ENCODE measurements around the gene STARD7.
"Not testable (repeated sequence)": the region's sequence is repeated elsewhere in the genome, so short reads cannot be mapped to it uniquely, and the experiment has no call there.

STARD7 gene, protein sequence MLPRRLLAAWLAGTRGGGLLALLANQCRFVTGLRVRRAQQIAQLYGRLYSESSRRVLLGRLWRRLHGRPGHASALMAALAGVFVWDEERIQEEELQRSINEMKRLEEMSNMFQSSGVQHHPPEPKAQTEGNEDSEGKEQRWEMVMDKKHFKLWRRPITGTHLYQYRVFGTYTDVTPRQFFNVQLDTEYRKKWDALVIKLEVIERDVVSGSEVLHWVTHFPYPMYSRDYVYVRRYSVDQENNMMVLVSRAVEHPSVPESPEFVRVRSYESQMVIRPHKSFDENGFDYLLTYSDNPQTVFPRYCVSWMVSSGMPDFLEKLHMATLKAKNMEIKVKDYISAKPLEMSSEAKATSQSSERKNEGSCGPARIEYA

DNA sequence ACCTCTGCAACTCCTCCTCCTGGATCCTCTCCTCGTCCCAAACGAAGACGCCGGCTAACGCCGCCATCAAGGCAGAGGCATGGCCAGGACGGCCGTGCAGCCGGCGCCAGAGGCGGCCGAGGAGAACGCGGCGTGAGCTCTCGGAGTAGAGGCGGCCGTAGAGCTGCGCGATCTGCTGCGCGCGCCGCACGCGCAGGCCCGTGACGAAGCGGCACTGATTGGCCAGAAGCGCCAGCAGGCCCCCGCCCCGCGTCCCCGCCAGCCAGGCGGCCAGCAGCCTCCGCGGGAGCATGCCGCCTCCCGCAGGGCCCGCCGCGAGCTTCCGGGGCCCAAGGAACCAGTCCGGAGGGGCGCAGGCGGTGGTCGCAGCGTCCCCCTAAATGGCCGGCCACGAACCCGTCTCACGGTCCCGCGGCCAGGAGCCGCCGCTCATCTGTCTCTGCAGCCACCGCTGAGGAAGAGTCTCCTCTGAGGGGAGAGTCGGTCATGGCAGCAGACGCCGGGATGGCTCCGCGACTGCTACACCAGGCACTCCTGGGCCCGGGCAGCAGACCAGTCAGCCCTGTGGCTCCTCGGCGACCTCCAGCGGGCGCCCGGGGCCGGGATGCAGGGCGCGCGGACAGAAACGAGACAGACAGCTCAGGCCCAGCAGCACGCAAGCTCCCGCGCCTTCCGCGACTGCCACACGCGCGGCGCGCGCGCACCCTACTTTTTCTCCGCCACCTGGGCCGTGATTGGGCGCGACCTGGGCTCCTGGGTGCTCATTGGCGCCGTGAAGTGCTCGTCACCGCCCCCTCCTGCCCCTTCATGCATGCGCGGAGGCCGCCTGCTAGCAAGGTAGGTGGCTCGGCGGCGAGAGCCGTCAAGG is at the start of gene STARD7:
Gene STARD7 (minus strand): TSS at position 685 of the 868 bp plus-strand sequence. CDS start 393 bp downstream, at position 292.
- peak within 1 kb of the TSS; percentile 99 for H3K27ac ChIP-seq
- TF ChIP-seq, protein P1, sequence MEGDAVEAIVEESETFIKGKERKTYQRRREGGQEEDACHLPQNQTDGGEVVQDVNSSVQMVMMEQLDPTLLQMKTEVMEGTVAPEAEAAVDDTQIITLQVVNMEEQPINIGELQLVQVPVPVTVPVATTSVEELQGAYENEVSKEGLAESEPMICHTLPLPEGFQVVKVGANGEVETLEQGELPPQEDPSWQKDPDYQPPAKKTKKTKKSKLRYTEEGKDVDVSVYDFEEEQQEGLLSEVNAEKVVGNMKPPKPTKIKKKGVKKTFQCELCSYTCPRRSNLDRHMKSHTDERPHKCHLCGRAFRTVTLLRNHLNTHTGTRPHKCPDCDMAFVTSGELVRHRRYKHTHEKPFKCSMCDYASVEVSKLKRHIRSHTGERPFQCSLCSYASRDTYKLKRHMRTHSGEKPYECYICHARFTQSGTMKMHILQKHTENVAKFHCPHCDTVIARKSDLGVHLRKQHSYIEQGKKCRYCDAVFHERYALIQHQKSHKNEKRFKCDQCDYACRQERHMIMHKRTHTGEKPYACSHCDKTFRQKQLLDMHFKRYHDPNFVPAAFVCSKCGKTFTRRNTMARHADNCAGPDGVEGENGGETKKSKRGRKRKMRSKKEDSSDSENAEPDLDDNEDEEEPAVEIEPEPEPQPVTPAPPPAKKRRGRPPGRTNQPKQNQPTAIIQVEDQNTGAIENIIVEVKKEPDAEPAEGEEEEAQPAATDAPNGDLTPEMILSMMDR (IDR thresholded peaks at IDR 0.05; ENCODE audit: low read depth, low read length), result 0 out of 2 replicates have a peak, but pooled peaks have one; percentile 5
- DNase-seq, result peak; percentile 99
- no peaks in the 10 kb centered on the region for H3K27me3 ChIP-seq (ENCODE audit: insufficient read depth, low read depth, severe bottlenecking)
- H3K4me3 ChIP-seq (ENCODE audit: low read depth, low read length), result peak within 1 kb of the TSS; percentile 85
- H3K36me3 ChIP-seq, result peaks cover 36% of the 10 kb centered on the region
- H3K9me3 ChIP-seq (ENCODE audit: severe bottlenecking), result no peaks in the 10 kb centered on the region

DNA sequence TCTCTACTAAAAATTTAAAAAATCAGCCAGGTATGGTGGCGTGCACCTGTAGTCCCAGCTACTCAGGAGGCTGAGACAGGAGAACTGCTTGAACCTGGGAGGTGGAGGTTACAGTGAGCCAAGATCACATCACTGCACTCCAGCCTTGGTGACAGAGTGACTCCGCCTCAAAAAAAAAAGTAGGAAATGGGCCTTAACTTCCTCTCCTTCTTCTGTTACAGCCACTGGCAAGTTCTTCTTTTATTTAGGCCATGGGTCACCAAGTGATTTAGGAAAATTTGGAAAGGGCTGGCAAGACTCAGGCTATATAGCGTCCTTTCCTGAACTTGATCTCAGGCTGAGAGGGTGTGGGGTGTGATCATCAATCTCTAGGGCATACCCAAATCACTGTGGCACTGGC is 49.1 kb upstream of the STARD7 start:
- not testable (repeated sequence) for DNase-seq; H3K27ac ChIP-seq; H3K4me3 ChIP-seq (ENCODE audit: low read depth, low read length); H3K9me3 ChIP-seq (ENCODE audit: severe bottlenecking); H3K27me3 ChIP-seq (ENCODE audit: insufficient read depth, low read depth, severe bottlenecking)
- peaks cover 51% of the 10 kb centered on the region for H3K36me3 ChIP-seq

DNA sequence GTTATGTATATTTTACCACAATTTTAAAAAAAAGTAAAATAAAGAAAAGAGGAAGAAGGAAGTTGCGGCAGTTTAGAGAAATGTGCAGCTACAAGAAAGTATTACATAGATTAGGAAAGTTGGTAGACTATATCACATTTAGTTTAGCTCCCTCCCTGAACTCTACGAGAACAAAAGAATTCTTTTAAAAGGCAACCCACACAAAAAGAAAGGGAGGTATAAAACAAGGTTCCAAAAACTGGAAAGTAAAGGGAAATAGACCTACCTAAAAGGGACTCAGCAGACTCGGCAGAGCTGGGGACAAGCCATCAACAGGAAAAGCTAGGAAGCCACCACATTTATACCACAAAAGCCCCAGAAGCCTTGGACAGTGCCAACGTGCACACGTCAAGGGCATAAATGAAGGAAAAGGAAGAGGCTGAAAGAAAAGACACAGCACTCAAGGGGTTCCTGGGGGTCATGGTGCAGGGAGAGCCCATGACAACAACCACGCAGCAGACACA is 48.0 kb upstream of the STARD7 start:
- Histone ChIP-seq H3K27ac (no peak overlapping the region), H3K36me3 (peaks cover 49% of the 10 kb centered on the region)
- no peak for DNase-seq

DNA sequence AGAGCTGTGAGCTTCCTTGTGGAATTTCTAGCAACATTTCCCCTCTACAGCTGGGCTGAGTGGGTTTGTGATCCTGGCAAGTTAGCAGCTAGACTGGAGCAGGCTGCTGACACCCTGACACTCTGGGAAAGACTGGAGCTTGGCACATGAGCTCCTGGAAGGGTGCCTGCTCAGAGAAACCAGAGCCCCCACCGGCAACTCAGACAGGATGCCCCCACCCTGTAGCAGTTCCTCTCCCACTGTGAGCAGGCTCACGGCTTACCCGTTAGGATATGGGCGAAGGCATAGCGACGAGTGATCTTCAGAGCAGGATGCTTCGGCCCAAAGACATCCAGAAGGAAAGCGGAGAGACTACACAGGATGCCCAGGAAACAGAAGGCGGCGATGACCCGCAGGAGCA is 45.9 kb upstream of the STARD7 start:
- H3K27me3 ChIP-seq (ENCODE audit: insufficient read depth, low read depth, severe bottlenecking), result no peaks in the 10 kb centered on the region
- H3K36me3 ChIP-seq, result peaks cover 47% of the 10 kb centered on the region
- no peaks in the 10 kb centered on the region for H3K9me3 ChIP-seq (ENCODE audit: severe bottlenecking)
- TF ChIP-seq, protein P1 (IDR thresholded peaks at IDR 0.05; ENCODE audit: low read depth, low read length), result no peak
- no peak overlapping the region for H3K27ac ChIP-seq
- no peak overlapping the region for H3K4me3 ChIP-seq (ENCODE audit: low read depth, low read length)
- no peak for DNase-seq

More for the DNA sequence above, 48.0 kb upstream of the STARD7 start:
- H3K27me3 ChIP-seq (ENCODE audit: insufficient read depth, low read depth, severe bottlenecking), result no peaks in the 10 kb centered on the region
- TF ChIP-seq, protein P1 (IDR thresholded peaks at IDR 0.05; ENCODE audit: low read depth, low read length), result no peak
- no peaks in the 10 kb centered on the region for H3K9me3 ChIP-seq (ENCODE audit: severe bottlenecking)
- H3K4me3 ChIP-seq (ENCODE audit: low read depth, low read length), result no peak overlapping the region

DNA sequence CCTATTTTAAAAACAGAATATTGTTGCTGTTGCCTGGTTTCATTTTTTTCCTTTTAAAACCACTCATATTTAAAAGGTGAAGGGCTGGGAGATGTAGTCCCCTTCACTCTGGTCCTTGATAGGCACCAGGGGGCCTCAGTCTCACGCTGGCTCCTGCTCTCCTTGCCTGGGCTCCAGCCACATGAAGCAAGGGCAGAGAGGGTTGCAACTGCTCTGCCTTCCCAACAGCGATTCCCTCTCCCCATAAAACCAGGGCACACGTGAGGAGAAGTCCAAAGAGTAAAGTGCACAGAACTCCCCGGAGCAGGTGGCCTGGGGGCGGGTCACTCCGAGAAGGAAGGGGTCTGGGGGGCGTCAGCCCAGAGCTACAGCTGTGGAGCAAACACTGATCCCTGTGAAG is 44.4 kb upstream of the STARD7 start:
- H3K4me3 ChIP-seq (ENCODE audit: low read depth, low read length), result no peak overlapping the region
- H3K36me3 ChIP-seq, result peaks cover 42% of the 10 kb centered on the region
- no peaks in the 10 kb centered on the region for H3K9me3 ChIP-seq (ENCODE audit: severe bottlenecking)
- no peak overlapping the region for H3K27ac ChIP-seq
- TF ChIP-seq, protein P1 (IDR thresholded peaks at IDR 0.05; ENCODE audit: low read depth, low read length), result no peak
- H3K27me3 ChIP-seq (ENCODE audit: insufficient read depth, low read depth, severe bottlenecking), result no peaks in the 10 kb centered on the region
- no peak for DNase-seq

DNA sequence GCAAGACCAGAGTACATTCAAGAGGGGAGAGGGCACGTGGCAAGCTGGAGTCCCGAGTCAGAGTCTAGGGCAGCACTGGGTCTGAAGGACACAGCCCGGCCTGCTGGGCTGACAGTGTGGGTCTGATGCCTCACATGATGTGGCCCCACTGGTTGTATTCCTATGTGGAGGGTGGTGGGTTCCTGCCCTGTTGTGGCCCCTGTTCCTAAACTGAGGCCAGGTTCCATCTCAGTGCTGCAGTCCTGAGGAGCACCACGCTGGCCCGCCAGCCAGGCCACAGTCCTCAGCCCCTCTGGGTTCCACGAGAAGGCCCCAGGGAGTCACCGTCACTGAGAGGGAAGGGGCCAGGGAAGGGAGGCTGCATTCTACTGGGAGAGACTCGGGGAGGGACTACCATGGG is 43.9 kb upstream of the STARD7 start:
- 0 out of 2 replicates have a peak overlapping the region, but pooled peaks have one; percentile 21 for H3K27ac ChIP-seq
- TF ChIP-seq, protein P1 (IDR thresholded peaks at IDR 0.05; ENCODE audit: low read depth, low read length), result no peak
- no peak overlapping the region for H3K4me3 ChIP-seq (ENCODE audit: low read depth, low read length)
- H3K27me3 ChIP-seq (ENCODE audit: insufficient read depth, low read depth, severe bottlenecking), result no peaks in the 10 kb centered on the region
- no peak for DNase-seq
- H3K9me3 ChIP-seq (ENCODE audit: severe bottlenecking), result no peaks in the 10 kb centered on the region
- H3K36me3 ChIP-seq, result peaks cover 42% of the 10 kb centered on the region

Data from WERI-Rb-1 (cell line).